Measurements from ENCODE around the gene RAB40AL.

Gene RAB40AL

GRCh38 chrX:102985192-102985591, 48.1 kb downstream of the RAB40AL start:
- peak in 1 of 5 experiments; percentile 8 for DNase-seq
